GM19463 (cell line): ENCODE data around the gene S100A8.
"Not testable (repeated sequence)": the region's sequence is repeated elsewhere in the genome, so short reads cannot be mapped to it uniquely, and the experiment has no call there.

Experiments used
- ATAC-seq: cut with Tn5 transposase; IDR thresholded peaks from one replicate; pipeline ENCODE4 v1.9.1; 2021; ENCODE audit warnings: mild to moderate bottlenecking, moderate library complexity; ENCODE audit not compliant: unreplicated experiment

Gene S100A8

DNA sequence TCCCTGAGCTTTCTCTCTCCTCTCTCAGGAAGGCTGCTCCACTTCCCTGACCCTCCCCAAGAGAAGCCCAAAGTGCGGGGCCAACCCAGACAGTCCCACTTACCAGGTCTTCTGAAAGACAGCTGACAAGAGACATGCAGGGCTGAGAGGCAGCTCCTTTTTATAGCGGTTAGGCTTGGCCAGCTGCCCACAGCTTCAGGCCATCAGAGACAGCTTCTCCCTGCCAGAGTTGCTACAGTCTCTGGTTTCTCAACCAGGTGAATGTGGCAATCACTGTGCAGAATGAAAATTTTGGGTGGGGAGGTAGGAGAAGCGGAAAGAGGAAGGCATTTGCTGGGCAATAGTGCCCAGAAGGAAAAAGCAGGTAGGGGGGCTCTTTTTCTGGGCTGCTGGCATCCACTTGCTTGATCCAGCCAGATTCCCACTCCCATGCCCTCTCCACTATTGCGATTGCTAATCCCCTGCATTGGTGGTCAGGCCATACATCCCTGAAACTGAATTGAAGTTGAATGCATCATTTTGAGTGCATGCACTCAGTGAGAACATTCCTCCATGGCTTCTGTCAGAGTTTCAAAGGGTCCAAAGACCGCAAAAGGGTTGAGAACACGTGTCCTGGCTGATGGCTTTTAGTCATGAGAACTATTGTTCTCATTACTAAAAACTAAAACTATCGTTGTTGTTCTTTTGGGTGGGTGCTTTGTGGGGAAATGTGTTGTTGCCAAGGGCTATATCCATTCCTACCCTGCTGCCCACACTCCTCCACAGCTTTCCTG, at the start of gene S100A8:
TSS of gene S100A8 (minus strand) at position 136 of the 773 bp plus-strand sequence. CDS start 538 bp downstream, outside the sequence.
- no peak for ATAC-seq

DNA sequence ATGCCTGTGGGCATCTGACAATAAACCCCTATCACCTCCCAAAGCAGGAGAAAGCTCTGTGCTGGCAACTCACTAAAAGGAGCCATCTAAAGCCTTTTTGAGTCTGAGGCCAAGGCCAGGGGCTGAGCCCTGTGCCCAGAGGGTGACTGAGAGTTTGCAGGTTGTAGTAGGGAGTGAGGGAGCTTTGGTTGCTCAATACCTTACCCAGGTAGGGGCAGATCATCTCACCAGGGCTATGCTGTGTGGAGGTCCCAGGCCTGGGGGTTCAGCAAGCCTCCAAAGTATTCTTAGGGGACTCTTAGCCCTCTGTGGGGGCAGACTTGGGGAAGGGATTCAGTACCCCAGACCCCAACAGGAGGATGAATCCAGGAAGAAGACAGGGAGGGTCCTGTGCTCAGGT, 48.4 kb upstream of the S100A8 start:
- ATAC-seq = no peak

DNA sequence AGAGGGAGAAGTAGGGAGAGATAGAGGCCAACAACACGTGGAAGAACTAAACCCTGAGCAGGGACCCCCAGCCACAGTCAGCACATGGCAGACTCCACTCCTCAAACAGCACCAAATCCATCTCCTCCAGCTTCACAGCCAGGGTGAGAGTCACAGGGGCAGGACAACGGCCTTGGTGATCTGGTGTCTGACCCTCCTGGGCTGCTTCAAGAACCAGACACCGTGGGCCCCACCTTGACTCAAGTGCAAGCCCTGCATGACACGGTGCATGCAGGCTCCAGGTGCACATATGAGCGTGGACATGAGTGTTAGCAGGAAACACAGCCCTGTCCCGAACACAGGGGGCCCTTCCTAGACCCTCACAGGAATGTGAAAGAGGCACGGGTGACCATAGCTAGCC, 47.7 kb upstream of the S100A8 start:
- ATAC-seq = no peak

DNA sequence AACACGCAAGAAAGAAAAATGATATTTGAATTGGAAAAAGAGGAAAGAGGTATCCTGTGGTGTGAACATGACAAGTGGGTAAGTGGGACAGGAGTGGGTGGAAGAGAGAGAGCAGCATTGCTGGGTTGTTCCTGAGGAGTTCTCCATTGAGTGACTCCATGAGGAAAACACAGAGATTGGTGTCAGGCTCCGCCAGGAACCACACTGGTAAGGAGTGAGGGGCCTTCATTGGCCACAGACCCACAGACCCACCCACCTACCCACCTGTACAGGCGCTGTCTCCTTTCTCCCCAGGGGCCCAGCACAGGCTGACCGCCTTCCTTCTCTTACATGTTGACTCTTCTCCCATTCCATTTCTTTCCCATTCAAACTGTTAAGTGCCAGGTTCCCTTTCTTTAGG, 46.4 kb upstream of the S100A8 start:
- no peak for ATAC-seq

DNA sequence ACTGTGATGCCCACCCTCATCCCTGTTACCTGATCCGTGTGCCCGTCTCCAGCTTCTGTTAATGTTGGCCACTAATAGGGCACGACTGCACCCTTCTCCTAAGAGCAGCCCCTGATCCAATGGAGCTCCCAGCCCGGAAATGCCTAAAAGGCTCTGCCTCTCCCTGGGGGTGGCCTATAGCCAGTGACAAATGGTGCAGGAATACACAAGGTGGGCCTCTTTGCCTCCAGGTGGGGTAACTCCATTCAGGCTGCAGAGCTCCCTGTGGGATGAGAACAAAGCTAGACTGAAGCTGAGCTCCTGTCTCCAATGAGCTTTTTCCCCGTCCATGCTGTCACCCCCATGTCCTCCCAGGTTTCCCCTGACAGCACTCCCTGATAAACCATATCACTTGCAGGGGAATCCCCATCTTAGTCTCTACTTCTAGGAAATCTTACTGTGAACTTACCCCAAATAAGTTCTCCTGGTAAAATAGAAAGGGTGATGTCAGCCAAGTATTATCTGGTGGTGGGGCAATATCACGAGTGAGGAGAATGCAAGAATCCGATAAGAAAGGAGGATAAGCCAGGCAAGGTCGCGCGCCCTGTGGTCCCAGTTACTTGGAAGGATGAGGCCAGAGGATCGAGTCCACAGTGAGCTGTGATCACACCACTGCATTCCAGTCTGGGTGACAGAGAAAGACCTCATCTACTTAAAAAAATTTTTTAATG, 44.0 kb upstream of the S100A8 start:
- ATAC-seq = no peak

DNA sequence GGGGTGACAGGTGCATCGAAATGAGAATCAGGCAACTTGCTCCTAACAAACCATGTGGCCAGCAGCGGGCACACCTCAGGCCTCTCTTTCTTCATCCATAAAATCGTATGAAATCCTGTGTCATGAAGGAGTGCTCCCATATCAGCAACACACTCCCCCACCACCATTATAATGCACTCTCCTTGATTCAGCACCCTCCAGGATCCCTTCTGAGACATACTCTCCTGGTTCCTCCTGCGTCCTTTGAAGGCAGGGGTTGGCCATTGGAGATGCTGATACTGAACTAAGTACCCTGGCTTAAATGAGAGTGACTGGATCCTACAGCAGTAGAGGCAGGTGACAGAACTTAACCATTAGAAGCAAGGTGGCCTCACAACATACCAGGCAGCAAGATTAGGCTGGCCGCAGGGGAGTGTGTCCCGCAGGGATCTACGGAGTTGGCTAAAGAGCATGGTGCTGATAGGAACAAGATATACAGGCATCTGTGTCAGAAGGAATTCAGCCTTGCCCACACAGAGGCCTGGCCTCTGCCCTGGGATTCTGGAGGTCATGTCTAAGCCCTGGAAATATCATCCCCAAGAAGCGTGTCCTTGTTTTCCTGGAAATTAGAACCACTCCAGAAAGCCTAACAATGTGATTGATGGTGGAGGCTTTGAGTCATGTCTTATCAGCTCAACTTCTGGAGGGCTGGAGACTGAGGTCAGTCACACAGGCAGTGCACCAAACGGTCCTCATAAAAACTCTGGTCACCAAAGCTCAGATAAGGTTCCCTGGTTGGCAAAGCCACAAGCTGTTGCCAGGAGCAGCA, 42.2 kb upstream of the S100A8 start:
- ATAC-seq = no peak

DNA sequence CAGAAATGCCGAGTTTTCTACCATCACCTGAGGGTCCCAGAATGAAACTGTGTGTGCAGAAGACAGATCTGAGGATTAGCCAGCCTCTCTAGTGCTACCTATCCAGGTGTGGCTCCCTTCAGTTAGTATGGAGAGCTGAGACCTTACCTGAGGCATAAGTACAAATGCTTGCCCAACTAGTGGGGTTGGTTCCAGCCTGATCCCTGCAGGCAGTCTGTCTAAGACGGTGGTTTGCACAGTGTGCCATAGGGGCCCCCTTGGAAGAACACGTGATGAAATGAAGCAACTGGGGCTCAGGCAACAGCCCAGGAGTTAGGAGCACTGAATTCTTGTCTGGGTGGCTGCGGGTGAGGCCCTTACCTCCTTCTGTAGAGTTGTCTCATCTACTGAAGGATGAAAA, 41.1 kb upstream of the S100A8 start:
- no peak for ATAC-seq

DNA sequence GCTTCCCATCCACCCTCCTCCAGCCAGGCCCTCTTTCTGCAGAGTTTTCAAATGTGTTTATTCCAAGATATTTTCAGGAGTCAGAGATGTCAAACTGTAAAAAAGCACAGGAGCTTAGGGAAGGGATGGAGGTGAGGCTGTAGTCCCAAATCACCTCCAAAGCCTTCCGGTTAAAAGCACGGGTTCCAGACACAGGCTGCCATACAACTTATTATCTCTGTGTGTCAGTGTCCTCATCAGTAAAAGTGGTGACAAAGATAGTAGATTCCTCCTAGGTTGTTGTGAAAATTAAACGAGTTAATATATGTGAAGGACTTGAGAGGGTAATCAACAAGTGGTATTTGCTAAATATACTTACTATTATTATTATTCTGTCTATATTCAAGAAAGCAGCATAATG, 40.6 kb upstream of the S100A8 start:
- no peak for ATAC-seq

DNA sequence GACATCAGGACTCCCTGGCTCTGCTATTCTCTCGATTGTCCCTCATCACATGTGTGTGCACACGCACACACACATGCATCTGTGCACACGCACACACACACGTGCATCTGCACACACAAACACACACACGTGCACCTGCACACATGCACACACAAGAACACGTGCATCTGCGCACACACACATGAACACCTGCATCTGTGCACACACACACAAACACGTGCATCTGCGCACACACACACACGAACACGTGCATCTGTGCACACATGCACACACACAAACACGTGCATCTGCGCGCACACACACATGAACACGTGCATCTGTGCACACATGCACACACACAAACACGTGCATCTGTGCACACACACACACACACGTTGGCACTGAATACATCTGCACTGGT, 40.1 kb upstream of the S100A8 start:
- no peak for ATAC-seq

DNA sequence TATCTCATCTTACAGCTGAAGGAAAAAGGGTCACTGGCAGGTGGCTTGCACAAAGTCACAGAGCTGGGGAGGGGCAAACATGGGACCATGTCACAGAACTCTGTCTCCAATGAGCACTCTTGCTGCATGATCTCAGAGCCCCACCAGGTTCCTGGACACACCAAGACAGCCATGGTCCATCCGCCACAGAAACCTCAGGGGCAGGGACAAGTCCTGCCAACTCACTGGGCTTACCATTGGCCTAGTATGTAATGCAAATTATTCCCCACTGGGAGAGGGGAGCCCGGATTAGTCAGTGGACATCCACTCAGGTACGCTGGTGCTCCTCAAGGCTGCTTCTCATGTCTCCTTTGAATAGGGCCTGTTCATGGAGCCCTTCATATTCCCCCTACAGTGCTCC, 39.7 kb upstream of the S100A8 start:
- no peak for ATAC-seq

DNA sequence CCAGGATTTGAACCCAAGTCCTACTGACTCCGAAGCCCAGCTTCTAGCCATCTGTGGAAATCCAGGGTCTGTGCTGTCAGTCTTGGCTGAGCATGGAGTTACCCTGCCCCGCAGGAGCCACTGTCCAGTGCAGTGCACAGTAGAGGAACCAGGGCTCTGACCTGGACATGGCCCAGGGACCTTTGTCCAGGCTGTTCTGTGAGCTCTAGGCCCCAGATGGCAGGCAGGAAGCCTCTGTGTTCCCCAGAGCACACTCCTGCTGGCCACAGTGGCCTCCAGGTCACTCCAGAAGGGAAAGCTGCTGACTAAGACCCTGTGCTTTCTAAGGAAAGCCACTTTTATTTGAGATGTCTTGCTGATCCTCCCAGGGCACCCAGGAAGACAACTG, 39.3 kb upstream of the S100A8 start:
- ATAC-seq = no peak

DNA sequence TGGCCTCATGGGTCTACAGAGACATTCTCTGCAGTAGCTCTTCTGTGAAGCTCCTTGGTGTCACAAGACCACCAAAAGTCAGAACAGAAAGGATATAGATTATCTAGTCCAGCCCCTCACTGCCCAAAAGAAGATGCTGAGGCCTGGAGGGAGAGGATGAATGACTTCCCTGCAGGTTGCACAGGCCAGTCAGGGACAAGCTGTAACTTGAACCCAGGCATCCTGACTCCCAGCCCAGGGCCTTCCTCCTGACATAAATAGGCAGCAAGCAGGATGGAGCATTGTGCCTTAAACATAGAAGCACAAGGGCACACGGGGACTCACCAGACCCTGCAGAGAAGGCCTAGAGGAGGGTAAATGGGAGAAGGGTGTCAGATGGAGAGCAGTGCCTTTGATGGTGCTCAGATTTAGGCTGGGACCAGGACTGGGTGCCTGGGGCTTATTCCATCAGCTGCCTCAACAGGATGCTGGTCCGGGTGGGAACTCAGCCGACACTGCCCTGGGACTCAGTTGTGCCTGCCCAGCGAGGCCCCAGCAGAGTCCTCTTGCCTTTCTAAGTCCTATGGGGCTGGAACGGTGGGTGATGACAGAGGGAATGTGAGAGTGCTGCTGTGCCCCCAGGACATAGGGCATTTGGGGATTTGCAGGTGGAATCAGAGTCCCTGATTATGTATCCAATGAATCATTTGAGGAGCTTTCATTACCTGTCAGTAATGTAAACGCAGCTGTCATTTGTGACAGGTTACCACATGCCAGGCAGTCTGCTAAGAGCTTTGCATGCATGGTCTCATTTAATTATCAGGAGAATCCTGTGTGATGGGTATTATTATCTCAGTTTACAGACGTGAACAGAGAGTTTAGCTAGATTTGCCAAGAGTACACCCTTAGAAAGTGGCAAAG, 38.6 kb upstream of the S100A8 start:
- ATAC-seq = no peak

DNA sequence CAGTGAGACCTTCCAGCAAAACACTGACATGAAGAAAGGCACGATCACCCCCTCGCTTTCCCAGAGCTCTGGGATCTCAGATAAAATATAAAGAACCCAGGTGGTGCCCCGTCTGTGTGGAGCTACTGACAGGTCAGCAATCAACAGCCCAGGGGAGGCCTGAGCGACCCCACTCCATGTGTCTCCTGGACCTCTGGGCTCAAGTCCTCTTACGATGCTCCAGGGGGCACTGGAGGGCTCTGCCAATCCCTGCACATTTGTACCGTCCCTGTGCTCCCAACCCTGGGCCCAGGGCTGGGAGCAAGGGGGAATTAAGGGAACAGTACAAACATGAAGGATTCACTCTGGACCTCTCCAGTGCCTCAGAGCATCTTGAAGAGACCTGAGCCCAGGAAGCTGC, 37.9 kb upstream of the S100A8 start:
- ATAC-seq = no peak

DNA sequence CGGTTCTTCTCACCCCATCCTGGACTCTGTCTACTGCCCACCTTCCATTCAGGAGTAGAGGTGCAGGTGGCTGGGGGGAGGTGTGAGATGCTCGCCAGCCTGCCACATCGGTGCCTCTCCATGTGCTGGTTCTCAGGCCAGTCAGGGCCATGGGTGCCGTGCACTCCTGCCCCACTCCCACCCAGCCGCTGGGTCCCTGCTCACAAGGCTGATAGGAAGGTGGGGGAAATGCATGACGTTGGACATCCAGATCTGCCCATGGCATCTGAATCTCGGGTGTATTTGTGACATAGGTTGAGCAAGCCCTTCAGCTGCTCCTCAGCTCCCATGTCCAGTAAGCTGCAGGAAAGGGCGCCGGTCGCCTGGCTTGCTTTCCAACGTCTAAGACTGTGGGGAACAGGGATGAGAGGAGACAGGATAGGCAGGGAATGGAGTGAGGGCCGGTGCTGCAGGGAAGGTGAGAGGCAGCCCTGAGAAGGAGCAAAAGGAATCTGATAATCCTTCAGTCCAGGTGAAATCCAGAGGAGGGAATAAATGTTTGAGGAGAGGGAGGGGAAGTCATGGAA, 37.3 kb upstream of the S100A8 start:
- no peak for ATAC-seq

DNA sequence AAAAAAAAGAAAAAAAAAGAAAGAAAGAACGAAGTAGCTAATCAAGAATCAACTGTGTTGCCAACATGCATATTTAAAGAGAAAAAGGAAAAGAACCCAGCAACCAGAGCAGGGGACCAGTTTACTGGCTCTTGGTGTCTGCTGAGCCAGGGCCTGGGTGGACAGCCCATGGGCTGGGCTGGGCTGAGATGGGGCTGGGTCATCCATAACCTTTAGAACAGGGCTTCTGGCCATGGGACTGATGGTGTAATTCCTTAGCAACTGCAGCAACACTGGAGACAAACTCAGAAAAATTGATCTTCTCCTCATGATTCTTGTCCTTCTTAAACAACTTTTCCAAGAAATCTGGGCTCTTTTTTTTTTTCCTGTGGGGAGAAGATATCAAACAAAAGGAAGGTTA, 35.9 kb upstream of the S100A8 start:
- no peak for ATAC-seq

DNA sequence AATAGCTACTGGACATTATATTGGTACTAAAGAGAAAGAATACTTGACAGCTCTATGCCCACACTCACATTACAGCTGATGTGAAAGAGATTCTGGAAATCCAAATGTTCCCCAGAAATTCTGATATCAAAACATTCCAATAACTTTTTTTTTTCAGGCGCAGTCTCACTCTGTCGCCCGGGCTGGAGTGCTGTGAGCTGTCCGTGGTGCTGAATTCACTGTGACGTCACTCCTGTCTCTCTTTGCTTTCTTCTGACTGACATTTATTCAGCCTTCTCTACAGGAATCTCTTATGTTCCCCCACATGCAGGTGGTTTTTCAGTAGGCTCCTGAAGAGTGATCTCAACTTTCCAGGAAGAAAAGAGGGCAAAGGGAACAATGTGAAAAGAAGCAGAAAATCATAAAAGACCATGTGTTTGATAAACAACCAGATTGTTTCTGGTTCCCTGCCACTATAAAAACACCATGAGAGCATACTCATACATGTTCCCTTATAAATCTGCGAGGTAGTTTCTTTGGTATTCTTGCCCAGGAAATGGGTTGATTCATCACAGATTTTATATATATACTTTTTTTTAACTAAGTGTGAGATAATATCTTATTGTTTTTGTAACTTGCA, 31.7 kb upstream of the S100A8 start:
- no peak for ATAC-seq

DNA sequence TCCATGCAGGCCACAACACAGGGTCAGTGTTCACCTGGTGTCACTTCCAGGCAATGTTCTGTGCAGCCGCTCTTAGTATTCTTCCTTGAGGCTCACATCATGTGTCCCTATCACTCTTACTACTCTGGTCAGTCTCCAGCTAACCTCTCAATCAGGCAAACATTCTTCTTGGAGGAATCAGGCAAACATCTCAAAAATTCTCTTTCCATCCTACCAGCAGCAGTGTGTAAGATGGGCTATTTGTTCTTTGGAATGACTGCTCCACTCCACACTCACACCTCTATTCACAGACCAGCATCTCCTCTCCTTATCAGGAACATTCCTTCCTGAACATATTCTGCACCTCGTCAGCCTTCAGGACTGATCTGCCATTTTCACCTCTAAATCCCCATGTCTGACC, 29.4 kb upstream of the S100A8 start:
- no peak for ATAC-seq

DNA sequence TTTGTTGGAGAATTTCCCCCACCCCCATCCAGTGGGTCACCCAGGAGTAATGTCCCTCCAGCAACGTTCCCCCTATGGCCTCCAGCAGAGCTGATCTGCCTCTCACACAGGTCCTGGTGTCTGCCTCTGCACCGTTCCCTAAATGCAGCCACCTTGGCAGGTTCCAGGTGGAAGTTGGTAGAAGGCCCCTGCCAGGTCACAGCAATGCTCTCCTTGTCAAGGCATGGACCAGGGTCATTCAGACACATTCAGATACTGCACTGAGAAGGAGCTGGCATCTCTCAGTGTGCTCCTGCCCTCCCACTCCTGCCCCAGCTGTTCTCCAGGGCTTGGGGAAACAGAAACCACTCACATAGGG, 28.5 kb upstream of the S100A8 start:
- not testable (repeated sequence) for ATAC-seq

DNA sequence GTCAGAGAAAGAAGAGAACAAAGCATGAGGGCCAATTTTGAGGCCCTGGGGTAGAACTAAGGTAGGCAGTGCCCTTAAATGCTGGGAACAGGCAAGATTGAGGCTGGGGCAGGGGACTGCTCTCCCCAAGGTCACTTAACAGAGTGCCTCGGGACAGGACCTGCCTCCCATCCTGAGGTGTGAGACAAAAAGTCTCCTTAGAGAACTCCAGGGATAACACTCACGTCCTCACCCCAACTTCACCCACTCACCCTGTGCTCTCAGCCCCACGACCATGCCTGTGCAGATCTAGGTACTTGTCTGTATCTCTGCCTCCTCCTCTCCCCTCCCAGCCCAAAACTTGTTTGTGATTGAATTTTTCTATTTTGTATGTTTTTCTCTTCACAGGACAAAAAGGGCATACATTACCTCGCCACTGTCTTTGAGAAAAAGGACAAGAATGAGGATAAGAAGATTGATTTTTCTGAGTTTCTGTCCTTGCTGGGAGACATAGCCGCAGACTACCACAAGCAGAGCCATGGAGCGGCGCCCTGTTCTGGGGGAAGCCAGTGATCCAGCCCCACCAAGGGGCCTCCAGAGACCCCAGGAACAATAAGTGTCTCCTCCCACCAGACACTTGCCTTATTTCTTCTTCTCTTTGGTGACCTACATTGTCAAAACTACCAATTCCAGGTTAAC, 28.0 kb upstream of the S100A8 start:
- ATAC-seq = not testable (repeated sequence)
